ENCODE results near the gene PLAAT2. TPM values are rescaled to one million over a fixed set of nuclear protein-coding genes. Genes with fewer than 3 reads are reported as not detected.

Gene PLAAT2
- total and polyA plus RNA-seq, 10 of the 15 experiments (the other 5 are each of a cell fraction or from before 2014, with no cell fraction given), result 4.6 to 25.9 (median 8.6) TPM

DNA sequence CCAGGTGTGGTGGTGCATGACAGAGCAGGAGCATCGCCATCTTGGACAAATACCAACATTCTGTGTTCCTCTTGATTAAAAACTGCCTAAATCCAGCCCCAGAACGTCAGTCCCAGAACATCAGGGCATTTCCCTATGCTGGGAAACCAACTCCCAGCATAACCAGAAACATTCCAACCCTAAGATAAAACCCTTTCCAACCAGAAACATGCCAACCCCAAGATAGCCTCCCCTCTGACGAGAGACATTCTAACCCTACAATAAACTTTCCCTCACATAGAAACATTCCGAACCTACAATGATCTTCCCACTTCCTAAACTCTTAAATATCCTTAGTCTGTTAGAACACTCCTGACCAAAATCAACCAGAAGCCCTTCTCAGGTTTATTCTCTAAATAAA lies 15.0 kb downstream of the PLAAT2 start:
- no peaks in the 10 kb centered on the region for H3K9me3 ChIP-seq (replicated peaks; ENCODE audit: control insufficient read depth, insufficient read depth, low read length)

More for the DNA sequence above, 15.0 kb downstream of the PLAAT2 start:
- H3K79me2 ChIP-seq (ENCODE audit: control insufficient read depth, insufficient read depth, low read length), result no peaks in the 10 kb centered on the region
- CTCF ChIA-PET, result interaction anchor here (0.6 kb wide), 1 partner anchor 39 kb away, joined by 3 read pairs; no protein-coding TSS in a partner anchor
- no peak for TF ChIP-seq SUPT20H (IDR thresholded peaks at IDR 0.05; ENCODE audit: borderline replicate concordance, control insufficient read depth, low read depth, low read length)
- TF ChIP-seq, protein P1, sequence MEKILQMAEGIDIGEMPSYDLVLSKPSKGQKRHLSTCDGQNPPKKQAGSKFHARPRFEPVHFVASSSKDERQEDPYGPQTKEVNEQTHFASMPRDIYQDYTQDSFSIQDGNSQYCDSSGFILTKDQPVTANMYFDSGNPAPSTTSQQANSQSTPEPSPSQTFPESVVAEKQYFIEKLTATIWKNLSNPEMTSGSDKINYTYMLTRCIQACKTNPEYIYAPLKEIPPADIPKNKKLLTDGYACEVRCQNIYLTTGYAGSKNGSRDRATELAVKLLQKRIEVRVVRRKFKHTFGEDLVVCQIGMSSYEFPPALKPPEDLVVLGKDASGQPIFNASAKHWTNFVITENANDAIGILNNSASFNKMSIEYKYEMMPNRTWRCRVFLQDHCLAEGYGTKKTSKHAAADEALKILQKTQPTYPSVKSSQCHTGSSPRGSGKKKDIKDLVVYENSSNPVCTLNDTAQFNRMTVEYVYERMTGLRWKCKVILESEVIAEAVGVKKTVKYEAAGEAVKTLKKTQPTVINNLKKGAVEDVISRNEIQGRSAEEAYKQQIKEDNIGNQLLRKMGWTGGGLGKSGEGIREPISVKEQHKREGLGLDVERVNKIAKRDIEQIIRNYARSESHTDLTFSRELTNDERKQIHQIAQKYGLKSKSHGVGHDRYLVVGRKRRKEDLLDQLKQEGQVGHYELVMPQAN (conservative IDR thresholded peaks at IDR 0.05), result no peak
- no peak for TF ChIP-seq TCF3 (IDR thresholded peaks at IDR 0.05; ENCODE audit: borderline replicate concordance, insufficient read depth, low read depth, low read length)
- TF ChIP-seq TARDBP (IDR thresholded peaks at IDR 0.05; ENCODE audit: borderline replicate concordance), result no peak
- TF ChIP-seq SMC3 (IDR thresholded peaks at IDR 0.05; ENCODE audit: borderline replicate concordance, low read length), result no peak
- no peak for TF ChIP-seq PAX8 (IDR thresholded peaks at IDR 0.05)
- no peak for TF ChIP-seq BRCA1 (IDR thresholded peaks at IDR 0.05; ENCODE audit: low read depth, low read length)
- no peak for TF ChIP-seq TBL1XR1 (IDR thresholded peaks at IDR 0.05; ENCODE audit: low read depth, low read length)
- no peak for TF ChIP-seq NFXL1 (IDR thresholded peaks at IDR 0.05; ENCODE audit: borderline replicate concordance)
- TF ChIP-seq, protein P2, sequence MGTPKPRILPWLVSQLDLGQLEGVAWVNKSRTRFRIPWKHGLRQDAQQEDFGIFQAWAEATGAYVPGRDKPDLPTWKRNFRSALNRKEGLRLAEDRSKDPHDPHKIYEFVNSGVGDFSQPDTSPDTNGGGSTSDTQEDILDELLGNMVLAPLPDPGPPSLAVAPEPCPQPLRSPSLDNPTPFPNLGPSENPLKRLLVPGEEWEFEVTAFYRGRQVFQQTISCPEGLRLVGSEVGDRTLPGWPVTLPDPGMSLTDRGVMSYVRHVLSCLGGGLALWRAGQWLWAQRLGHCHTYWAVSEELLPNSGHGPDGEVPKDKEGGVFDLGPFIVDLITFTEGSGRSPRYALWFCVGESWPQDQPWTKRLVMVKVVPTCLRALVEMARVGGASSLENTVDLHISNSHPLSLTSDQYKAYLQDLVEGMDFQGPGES (IDR thresholded peaks at IDR 0.05), result no peak
- TF ChIP-seq, protein P3, sequence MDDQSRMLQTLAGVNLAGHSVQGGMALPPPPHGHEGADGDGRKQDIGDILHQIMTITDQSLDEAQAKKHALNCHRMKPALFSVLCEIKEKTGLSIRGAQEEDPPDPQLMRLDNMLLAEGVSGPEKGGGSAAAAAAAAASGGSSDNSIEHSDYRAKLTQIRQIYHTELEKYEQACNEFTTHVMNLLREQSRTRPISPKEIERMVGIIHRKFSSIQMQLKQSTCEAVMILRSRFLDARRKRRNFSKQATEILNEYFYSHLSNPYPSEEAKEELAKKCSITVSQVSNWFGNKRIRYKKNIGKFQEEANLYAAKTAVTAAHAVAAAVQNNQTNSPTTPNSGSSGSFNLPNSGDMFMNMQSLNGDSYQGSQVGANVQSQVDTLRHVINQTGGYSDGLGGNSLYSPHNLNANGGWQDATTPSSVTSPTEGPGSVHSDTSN (IDR thresholded peaks at IDR 0.05; ENCODE audit: insufficient replicate concordance, low read depth, low read length), result no peak
- no peak for TF ChIP-seq SREBF2 (IDR thresholded peaks at IDR 0.05; ENCODE audit: low read length)
- no peak overlapping the region for H2AFZ ChIP-seq (ENCODE audit: control insufficient read depth, low read depth, low read length)
- in situ Hi-C loops (cut with MboI) (no loop called here), intact Hi-C loops (cut with micrococcal nuclease; ENCODE audit: unreplicated experiment) (no loop called here)
- no TSS peak for BruUV-seq (replicated peaks)
- DNase-seq (ENCODE audit: low read depth, low spot score) (no peak), FAIRE-seq (no peak), ATAC-seq (no peak)
- H3K36me3 ChIP-seq (ENCODE audit: control insufficient read depth in 2 of 2, insufficient read depth in 2 of 2, low read length in 1 of 2), result no peaks in the 10 kb centered on the region
- H3K4me3 ChIP-seq, result no peak overlapping the region
- POLR2A ChIA-PET, result no interaction called here
- H3K4me2 ChIP-seq (ENCODE audit: control insufficient read depth, insufficient read depth), result no peak overlapping the region
- no peaks in the 10 kb centered on the region for H4K20me1 ChIP-seq (ENCODE audit: control insufficient read depth, insufficient read depth)
- no peak overlapping the region for H3K27ac ChIP-seq (ENCODE audit: control insufficient read depth, insufficient read depth)
- 55% methylated on average over 4 of the region's 4 CpGs for WGBS (ENCODE audit: insufficient coverage, insufficient replicate concordance, low lambda C conversion rate, missing lambda C conversion rate)
- H3K9ac ChIP-seq (ENCODE audit: control insufficient read depth, insufficient read depth, low read length), result no peak overlapping the region
- H3K4me1 ChIP-seq (ENCODE audit: control insufficient read depth, insufficient read depth, low read length), result peaks cover 20% of the 10 kb centered on the region
- SMC1A ChIA-PET (ENCODE audit: uncharacterized antibody, unreplicated experiment), result interaction anchor here (1.0 kb wide), 1 partner anchor 12 kb away, joined by 3 read pairs; the partner anchor contains the start of gene PLAAT4
- RAD21 ChIA-PET (ENCODE audit: unreplicated experiment), result no interaction called here
- no peaks in the 10 kb centered on the region for H3K27me3 ChIP-seq (replicated peaks in 1 of 2; ENCODE audit: control insufficient read depth in 2 of 2, insufficient read depth in 2 of 2, low read length in 1 of 2)

All from GM12878 (cell line).